VCaP (cell line): ENCODE results near the gene HHAT.

Experiments used
- H3K27ac ChIP-seq: fragments of 450-650 bp; 2 replicates; pipeline ENCODE4 v1.5.1; 2017
- TF ChIP-seq, protein P1 (sequence below): fragments of 450-650 bp; conservative IDR thresholded peaks from 2 replicates; pipeline ENCODE4 v1.5.1; 2017; ENCODE audit warnings: mild to moderate bottlenecking, moderate library complexity

HHAT gene

DNA sequence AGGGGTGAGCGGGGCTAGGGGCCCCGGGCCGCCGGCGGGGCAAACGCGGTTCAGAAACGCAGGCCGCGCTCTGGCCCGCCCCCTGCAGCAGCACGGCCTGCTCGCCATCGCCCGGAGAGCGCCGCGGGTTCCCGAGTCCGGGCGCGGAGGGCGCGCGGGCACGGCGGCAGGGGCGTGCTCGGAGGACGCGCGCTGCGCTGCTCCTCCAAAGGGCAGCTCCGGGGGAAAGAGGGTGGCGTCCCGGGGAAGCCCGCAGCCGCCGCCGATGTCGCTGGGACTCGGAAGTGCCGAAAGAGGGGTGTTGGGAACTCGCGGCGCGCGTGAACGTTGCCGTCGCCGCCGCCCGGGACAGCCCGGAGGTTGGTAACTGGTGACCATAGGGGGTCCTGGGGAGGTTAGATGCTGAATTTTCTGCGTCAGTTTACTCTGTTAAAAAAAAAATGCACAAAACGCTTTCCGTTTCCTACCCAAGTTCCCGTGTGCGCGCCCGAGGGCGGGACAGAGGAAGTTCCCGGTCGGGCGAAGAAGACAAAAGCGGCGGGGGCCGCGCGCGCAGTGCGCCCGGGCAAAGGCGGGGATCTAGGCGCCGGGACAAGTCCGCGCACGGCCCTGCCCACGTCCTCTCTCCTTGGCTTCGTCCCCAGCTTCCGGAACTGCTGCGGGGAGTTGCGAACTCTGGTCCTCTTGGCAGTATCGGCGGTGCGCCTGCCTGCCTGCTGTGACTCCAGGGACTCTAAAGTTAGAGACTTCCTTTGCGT lies at the start of gene HHAT:
HHAT (plus strand) TSS at position 157 of the 758 bp plus-strand sequence. CDS start 20,074 bp downstream, outside the sequence.
- TF ChIP-seq, protein P1, sequence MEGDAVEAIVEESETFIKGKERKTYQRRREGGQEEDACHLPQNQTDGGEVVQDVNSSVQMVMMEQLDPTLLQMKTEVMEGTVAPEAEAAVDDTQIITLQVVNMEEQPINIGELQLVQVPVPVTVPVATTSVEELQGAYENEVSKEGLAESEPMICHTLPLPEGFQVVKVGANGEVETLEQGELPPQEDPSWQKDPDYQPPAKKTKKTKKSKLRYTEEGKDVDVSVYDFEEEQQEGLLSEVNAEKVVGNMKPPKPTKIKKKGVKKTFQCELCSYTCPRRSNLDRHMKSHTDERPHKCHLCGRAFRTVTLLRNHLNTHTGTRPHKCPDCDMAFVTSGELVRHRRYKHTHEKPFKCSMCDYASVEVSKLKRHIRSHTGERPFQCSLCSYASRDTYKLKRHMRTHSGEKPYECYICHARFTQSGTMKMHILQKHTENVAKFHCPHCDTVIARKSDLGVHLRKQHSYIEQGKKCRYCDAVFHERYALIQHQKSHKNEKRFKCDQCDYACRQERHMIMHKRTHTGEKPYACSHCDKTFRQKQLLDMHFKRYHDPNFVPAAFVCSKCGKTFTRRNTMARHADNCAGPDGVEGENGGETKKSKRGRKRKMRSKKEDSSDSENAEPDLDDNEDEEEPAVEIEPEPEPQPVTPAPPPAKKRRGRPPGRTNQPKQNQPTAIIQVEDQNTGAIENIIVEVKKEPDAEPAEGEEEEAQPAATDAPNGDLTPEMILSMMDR = 0 out of 2 replicates have a peak, but pooled peaks have one; percentile 4
- peak within 1 kb of the TSS; percentile 90 for H3K27ac ChIP-seq

DNA sequence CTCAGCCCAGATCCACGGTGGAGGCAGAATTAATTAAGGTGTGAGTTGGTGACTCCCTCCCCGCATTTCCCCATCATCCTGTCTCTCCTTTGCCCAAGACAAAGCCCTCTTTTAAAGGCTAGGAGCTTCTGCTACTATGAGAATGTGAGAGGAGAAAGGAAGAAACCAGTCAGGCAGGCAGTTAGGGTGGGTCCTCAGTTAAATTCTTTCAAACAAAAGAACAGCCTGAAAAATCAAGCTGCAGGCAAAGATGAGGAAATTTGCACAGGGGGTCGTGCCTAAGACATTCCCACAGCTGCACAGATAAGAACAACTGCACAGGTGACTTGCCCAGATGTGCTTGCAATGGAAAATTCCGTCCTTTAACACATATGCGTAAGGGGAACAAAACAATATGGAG lies 48.5 kb upstream of the HHAT start:
- TF ChIP-seq, protein P1 = no peak
- no peak overlapping the region for H3K27ac ChIP-seq

DNA sequence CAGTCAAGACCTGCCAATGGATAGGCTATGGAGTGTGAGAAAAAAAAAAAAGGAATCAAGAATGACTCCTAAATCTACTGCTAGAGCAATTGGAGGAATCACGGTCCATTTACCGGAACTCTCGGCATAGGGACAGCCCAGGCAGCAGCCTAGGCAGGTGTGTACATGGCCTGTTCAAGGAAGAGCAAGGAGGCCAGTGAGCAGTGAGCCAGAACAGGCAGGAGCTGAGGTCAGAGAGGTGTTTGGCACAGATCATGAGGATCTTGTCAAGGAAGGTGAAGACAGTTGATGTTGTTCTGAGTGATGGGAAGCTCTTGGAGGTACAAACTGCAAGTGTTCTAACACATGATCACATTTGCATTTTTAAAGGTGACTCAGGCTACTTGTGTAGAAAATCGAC lies 40.6 kb upstream of the HHAT start:
- H3K27ac ChIP-seq = no peak overlapping the region
- TF ChIP-seq, protein P1 = no peak

DNA sequence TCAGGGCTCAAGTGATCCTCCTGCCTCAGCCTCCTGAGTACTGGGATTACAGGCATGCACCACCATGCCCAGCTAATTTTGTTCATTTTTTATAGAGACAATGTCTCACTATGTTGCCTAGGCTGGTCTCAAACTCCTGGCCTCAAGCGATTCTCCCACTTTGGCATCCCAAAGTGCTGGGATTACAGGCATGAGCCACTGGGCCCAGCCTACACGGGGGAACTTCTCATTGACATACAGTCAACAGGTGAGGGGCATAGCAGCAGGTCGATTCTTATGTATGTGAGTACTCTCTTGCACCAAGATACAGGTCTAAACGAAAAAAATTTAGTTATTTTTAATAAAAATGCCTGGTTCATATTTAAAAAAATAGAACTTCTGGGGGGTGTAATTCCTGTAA lies 39.5 kb upstream of the HHAT start:
- no peak overlapping the region for H3K27ac ChIP-seq
- TF ChIP-seq, protein P1 = no peak

DNA sequence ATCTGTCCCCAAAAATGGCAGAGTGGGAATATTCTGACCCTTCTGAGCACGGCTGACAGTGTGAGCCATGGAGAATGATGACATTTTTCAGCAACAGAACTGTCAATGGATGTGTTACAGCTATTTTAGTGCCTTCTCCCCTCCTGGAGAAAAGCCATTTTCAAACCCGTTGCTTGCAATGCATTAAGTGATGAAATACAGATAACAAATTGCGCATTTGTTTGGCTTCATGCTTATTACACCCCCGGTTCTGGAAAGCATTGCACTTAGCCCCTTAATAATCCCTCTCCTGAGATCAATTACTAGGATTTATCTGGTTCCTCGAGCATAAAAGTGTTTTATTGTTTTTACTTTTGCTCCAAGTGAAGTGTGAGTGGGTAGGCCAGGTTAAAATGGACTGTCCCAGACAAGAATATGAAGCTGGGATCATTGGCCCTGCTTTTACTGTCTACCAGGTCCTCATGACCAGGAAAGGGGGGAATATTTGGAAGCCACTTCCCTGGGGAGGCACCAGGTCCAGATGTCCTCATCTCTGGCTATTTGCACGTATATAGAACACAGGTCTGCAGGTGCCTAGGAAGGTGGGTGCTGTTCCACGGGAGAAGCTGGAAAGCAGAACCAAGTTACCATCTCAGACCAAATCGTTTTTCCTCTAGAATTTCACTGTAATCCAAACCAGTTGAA lies 37.5 kb upstream of the HHAT start:
- H3K27ac ChIP-seq = no peak overlapping the region
- TF ChIP-seq, protein P1 = no peak

DNA sequence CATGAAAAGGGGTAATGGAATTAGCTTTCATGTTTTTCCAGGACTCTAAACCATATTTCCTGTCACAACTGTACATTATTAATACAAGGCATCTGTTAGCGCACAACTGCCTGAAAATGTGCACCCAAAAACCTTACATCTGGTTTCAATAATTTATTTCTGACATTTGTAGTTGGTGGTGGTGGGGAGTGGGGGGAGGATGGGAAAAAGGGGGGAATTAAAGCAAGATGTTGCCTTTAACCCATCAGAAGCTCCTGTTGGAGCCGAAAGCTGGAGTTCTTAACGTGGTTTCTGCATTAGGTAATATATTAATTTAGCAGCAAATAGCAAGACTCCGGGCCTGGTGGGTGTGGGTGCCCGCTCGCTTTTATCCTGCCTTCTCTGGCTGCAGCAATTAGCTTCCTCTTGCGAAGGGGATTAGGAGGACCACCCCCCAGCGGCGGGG lies 36.9 kb upstream of the HHAT start:
- TF ChIP-seq, protein P1 = no peak
- H3K27ac ChIP-seq = peak overlapping the region; percentile 56; the same call in 1 of the 2 replicates

DNA sequence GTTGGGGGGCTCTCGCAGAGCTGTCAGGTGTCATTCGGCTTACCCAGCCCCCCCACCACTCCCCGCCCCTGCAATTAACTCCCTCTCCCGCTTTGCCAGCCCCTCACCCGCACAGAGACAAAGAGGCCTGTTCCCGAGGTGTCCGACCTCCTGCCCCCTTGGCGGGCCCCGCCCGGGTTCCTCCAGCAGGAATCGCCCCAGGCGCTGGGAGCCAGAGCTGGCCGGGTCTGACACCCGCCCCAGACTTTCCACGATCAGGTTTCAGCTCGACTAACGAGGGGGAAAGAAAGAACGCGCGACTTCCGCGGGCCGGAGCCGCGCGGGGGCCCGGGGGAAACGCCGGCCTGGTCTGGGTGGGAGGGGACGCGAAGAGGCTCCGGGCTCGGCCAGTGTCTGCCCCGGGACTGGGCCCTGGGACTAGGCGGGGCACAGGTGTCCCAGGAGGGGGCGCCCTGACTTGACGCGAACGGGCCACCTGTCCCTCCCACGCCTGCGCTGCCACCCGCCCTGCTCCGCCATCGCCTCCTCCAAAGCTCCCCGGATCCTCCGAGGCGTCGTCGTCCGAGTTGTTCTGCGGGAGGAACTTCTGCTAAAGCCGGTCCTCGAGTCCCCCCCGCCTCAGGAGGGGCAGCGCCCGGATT lies 36.4 kb upstream of the HHAT start:
- TF ChIP-seq, protein P1 = peak; percentile 74
- H3K27ac ChIP-seq = peak overlapping the region; percentile 56; the same call in 1 of the 2 replicates
